H1 (cell line): ENCODE results near the gene RGPD6. TPM values are rescaled to one million over a fixed set of nuclear protein-coding genes. Genes with fewer than 3 reads are reported as not detected.

Experiments
- polyA plus RNA-seq, 7 experiments: library from polyadenylated mRNA; depleted of rRNA in 3 of 7; stranded (reverse) in 5 of 7; unstranded in 2 of 7; fragments of >200 nt in 5 of 7; fragments of 200-250 nt in 2 of 7; gene quantifications; 1 replicate in 5 of 7; 2 replicates in 1 of 7; 4 replicates in 1 of 7; pipeline versions ENCODE4 v1.2.1 to v1.2.3, GENCODE V29; 2011 to 2013; ENCODE audit warnings: missing spikeins in 2 of 7, mixed read lengths in 2 of 7
- small RNA-seq: library from polyadenylated mRNA; stranded (forward); fragments of <200 nt; extraction: miRNeasy Mini kit (QIAGEN cat#:217004); gene quantifications from one replicate; pipeline ENCODE3, GENCODE V24; 2013; ENCODE audit not compliant: insufficient read depth
- total RNA-seq: library from RNA; stranded (reverse); fragmentation: NEBNext Ultra II Directional; extraction: Animal tissue kit (Norgen Biotek cat#: 25700); gene quantifications from 2 replicates; pipeline ENCODE4 v1.2.1, GENCODE V29; 2021

Gene RGPD6
- total and polyA plus RNA-seq, 2 of the 8 experiments (the other 6 are each of a cell fraction or from before 2014, with no cell fraction given), result 4.9 to 15.0 TPM

Small RNA genes within 50 kb of the gene (small RNA-seq; reads per million reads assigned to genes)
- gene AC108938.1, result not detected

Other genes with a start within 250 kb of the RGPD6 start
- gene LIMS4, start 104.4 kb downstream of the RGPD6 start, total RNA-seq, result 1.4 TPM in 1 of 2 replicates, not detected in the other
- 0.20 and 0.44 TPM in 2 replicates for gene LIMS4, start 104.4 kb downstream of the RGPD6 start, polyA plus RNA-seq (2011; rRNA removed)
- gene BUB1, start 100.8 kb upstream of the RGPD6 start, total RNA-seq, result 113 and 118 TPM in 2 replicates
- 37.6 and 48.4 TPM in 2 replicates for gene BUB1, start 100.8 kb upstream of the RGPD6 start, polyA plus RNA-seq (2011; rRNA removed)
- gene ACOXL, start 155.4 kb upstream of the RGPD6 start, total RNA-seq, result 20.6 and 20.8 TPM in 2 replicates
- 11.4 and 13.6 TPM in 2 replicates for gene ACOXL, start 155.4 kb upstream of the RGPD6 start, polyA plus RNA-seq (2011; rRNA removed)